ENCODE measurements around the gene RNF5.
A peak's percentile ranks its signal among the peaks of the same experiment; 100 is the strongest.

The RNF5 gene

GRCh38 chr6:32177788-32178546 lies at the start of gene RNF5:
Gene RNF5 (plus strand): TSS chr6:32178405. CDS start chr6:32178512, 107 bp downstream.
- H3K27ac ChIP-seq, result peak within 1 kb of the TSS; percentile 72
- H2AFZ ChIP-seq (ENCODE audit: low read depth), result peak within 1 kb of the TSS; percentile 68
- no peaks in the 10 kb centered on the region for H3K36me3 ChIP-seq (ENCODE audit: insufficient read depth)
- no peaks in the 10 kb centered on the region for H3K79me2 ChIP-seq (ENCODE audit: insufficient read depth, low read depth)
- H3K4me3 ChIP-seq (IDR thresholded peaks at IDR 0.05; ENCODE audit: insufficient read depth, low read depth, low read length), result peak within 1 kb of the TSS; percentile 16
- peaks cover 21% of the 10 kb centered on the region for H3K4me1 ChIP-seq (ENCODE audit: low read depth, poor library complexity, severe bottlenecking)
- no peaks in the 10 kb centered on the region for H3K27me3 ChIP-seq (ENCODE audit: insufficient read depth, low read depth)
- H4K20me1 ChIP-seq (ENCODE audit: insufficient read depth), result no peaks in the 10 kb centered on the region
- TF ChIP-seq CTCF (conservative IDR thresholded peaks at IDR 0.05; ENCODE audit: low read depth, low read length), result no peak
- peak within 1 kb of the TSS; percentile 97 for H3K4me2 ChIP-seq
- H3K9ac ChIP-seq, result peak within 1 kb of the TSS; percentile 67

GRCh38 chr6:32128751-32129296 lies 49.4 kb upstream of the RNF5 start:
- no peaks in the 10 kb centered on the region for H3K27me3 ChIP-seq (ENCODE audit: insufficient read depth, low read depth)
- no peak overlapping the region for H3K4me3 ChIP-seq (IDR thresholded peaks at IDR 0.05; ENCODE audit: insufficient read depth, low read depth, low read length)
- H3K79me2 ChIP-seq (ENCODE audit: insufficient read depth, low read depth), result peaks cover 13% of the 10 kb centered on the region

GRCh38 chr6:32129297-32130088 lies 48.7 kb upstream of the RNF5 start:
- Histone ChIP-seq H3K9ac (peak overlapping the region; percentile 46), H3K4me3 (IDR thresholded peaks at IDR 0.05; ENCODE audit: insufficient read depth, low read depth, low read length) (no peak overlapping the region), H2AFZ (ENCODE audit: low read depth) (peak overlapping the region; percentile 65; the same call in 1 of the 2 replicates), H3K27me3 (ENCODE audit: insufficient read depth, low read depth) (no peaks in the 10 kb centered on the region), H3K36me3 (ENCODE audit: insufficient read depth) (no peaks in the 10 kb centered on the region; the same call in 1 of the 2 replicates), H3K4me1 (ENCODE audit: low read depth, poor library complexity, severe bottlenecking) (peaks cover 22% of the 10 kb centered on the region), H3K79me2 (ENCODE audit: insufficient read depth, low read depth) (peaks cover 13% of the 10 kb centered on the region), H4K20me1 (ENCODE audit: insufficient read depth) (no peaks in the 10 kb centered on the region), H3K4me2 (peak overlapping the region; percentile 92), H3K27ac (peak overlapping the region; percentile 38; the same call in 1 of the 2 replicates)
- TF ChIP-seq CTCF (conservative IDR thresholded peaks at IDR 0.05; ENCODE audit: low read depth, low read length), result no peak

More at GRCh38 chr6:32128751-32129296, 49.4 kb upstream of the RNF5 start:
- H3K9ac ChIP-seq, result no peak overlapping the region
- H3K36me3 ChIP-seq (ENCODE audit: insufficient read depth), result no peaks in the 10 kb centered on the region; the same call in 1 of the 2 replicates
- no peaks in the 10 kb centered on the region for H4K20me1 ChIP-seq (ENCODE audit: insufficient read depth)
- no peak for TF ChIP-seq CTCF (conservative IDR thresholded peaks at IDR 0.05; ENCODE audit: low read depth, low read length)
- peak overlapping the region; percentile 92 for H3K4me2 ChIP-seq
- peaks cover 22% of the 10 kb centered on the region for H3K4me1 ChIP-seq (ENCODE audit: low read depth, poor library complexity, severe bottlenecking)
- no peak overlapping the region for H2AFZ ChIP-seq (ENCODE audit: low read depth)
- H3K27ac ChIP-seq, result no peak overlapping the region

- Histone ChIP-seq H3K4me2 (no peak overlapping the region), H3K4me1 (ENCODE audit: low read depth, poor library complexity, severe bottlenecking) (peaks cover 20% of the 10 kb centered on the region), H4K20me1 (ENCODE audit: insufficient read depth) (no peaks in the 10 kb centered on the region), H2AFZ (ENCODE audit: low read depth) (no peak overlapping the region), H3K79me2 (ENCODE audit: insufficient read depth, low read depth) (peaks cover 11% of the 10 kb centered on the region), H3K36me3 (ENCODE audit: insufficient read depth) (no peaks in the 10 kb centered on the region), H3K27ac (no peak overlapping the region), H3K27me3 (ENCODE audit: insufficient read depth, low read depth) (no peaks in the 10 kb centered on the region), H3K4me3 (IDR thresholded peaks at IDR 0.05; ENCODE audit: insufficient read depth, low read depth, low read length) (no peak overlapping the region), H3K9ac (no peak overlapping the region)
- TF ChIP-seq CTCF (conservative IDR thresholded peaks at IDR 0.05; ENCODE audit: low read depth, low read length), result no peak
Observed at GRCh38 chr6:32131439-32131948, 46.7 kb upstream of the RNF5 start.
